ENCODE results near the gene RNF212B.
"Not testable (repeated sequence)": the region's sequence is repeated elsewhere in the genome, so short reads cannot be mapped to it uniquely, and the experiment has no call there.

RNF212B gene

DNA sequence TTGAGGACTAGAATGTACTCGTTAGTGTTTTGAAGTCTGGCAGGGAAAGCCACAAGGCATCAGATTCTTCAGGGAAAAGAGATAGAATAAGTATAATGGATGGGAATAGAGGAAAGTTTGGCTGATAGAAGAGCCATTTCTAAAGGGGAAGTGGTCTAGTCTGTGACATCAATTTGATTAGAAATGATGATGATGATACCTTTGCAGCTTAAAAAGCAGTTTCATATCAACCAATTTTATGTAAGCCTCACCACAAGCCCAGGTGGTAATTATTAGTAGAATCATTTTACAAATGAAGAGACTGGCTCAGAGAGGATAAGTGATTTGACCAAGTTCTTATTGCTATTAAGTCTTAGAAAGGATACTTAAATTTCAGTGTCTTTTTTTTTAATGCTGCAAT lies 2.9 kb downstream of the RNF212B start:
- TF ChIP-seq, protein P1, sequence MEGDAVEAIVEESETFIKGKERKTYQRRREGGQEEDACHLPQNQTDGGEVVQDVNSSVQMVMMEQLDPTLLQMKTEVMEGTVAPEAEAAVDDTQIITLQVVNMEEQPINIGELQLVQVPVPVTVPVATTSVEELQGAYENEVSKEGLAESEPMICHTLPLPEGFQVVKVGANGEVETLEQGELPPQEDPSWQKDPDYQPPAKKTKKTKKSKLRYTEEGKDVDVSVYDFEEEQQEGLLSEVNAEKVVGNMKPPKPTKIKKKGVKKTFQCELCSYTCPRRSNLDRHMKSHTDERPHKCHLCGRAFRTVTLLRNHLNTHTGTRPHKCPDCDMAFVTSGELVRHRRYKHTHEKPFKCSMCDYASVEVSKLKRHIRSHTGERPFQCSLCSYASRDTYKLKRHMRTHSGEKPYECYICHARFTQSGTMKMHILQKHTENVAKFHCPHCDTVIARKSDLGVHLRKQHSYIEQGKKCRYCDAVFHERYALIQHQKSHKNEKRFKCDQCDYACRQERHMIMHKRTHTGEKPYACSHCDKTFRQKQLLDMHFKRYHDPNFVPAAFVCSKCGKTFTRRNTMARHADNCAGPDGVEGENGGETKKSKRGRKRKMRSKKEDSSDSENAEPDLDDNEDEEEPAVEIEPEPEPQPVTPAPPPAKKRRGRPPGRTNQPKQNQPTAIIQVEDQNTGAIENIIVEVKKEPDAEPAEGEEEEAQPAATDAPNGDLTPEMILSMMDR (IDR thresholded peaks at IDR 0.05; ENCODE audit: insufficient read depth, low read length, poor library complexity, severe bottlenecking): no peak
- no peak for DNase-seq (ENCODE audit: extremely low read depth, insufficient read length)
- H3K27me3 ChIP-seq (replicated peaks; ENCODE audit: control insufficient read depth, insufficient read depth, low read length): no peaks in the 10 kb centered on the region
- H3K4me3 ChIP-seq (replicated peaks; ENCODE audit: low read depth, low read length): no peak overlapping the region
- no peaks in the 10 kb centered on the region for H3K36me3 ChIP-seq (ENCODE audit: control insufficient read depth, insufficient read depth, low read length)

DNA sequence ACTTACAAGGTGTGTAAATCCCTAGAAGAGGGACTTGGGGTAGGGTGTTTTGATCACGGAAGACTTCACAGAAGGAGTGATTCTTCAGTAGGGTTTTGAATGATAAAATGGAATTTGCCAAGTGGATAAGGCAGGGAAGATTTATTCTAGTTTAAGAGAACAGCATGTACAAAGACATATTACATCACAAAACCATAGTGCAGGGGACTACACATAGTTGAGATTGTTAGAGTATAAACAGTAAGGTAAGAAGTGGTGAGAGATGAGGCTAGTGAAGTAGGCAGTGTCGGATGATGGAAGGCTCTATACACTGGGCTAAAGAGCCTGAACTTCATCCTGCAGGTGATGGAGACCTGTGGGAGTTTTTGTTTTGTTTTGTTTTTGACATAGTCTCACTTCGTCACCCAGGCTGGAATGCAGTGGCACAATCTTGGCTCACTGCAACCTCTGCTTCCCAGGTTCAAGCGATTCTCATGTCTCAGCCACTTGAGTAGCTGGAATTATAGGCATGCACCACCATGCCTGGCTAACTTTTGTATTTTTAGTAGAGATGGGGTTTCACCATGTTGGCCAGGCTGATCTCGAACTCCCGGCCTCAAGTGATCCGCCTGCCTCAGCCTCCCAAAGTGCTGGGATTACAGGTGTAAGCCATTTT lies 3.5 kb downstream of the RNF212B start:
- not testable (repeated sequence) for DNase-seq (ENCODE audit: extremely low read depth, insufficient read length); H3K36me3 ChIP-seq (ENCODE audit: control insufficient read depth, insufficient read depth, low read length); H3K4me3 ChIP-seq (replicated peaks; ENCODE audit: low read depth, low read length)

DNA sequence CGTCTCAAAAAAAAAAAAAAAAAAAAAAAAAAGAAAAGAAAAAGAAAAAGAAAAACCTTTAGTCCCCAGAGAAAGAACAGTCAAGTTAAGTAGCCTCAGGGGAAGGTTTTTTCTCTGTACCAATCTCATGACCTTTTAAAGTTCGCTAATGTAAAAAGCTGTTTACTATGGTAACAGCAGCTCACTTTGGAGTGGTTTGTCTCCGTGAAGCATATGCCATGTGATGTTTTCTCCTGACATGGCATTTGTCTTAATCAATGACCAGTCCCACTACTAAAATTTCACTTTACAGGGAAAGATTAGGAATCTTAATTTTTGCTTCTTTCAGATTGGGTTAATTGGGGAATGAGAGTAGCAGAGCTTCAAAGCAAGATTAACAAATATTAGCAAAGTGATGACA lies 4.3 kb downstream of the RNF212B start:
- Histone ChIP-seq H3K4me3 (replicated peaks; ENCODE audit: low read depth, low read length) (no peak overlapping the region), H3K27me3 (replicated peaks; ENCODE audit: control insufficient read depth, insufficient read depth, low read length) (no peaks in the 10 kb centered on the region), H3K36me3 (ENCODE audit: control insufficient read depth, insufficient read depth, low read length) (no peaks in the 10 kb centered on the region)
- DNase-seq (ENCODE audit: extremely low read depth, insufficient read length): no peak
- TF ChIP-seq, protein P1 (IDR thresholded peaks at IDR 0.05; ENCODE audit: insufficient read depth, low read length, poor library complexity, severe bottlenecking): no peak

More for the DNA sequence above, 3.5 kb downstream of the RNF212B start:
- not testable (repeated sequence) for H3K27me3 ChIP-seq (replicated peaks; ENCODE audit: control insufficient read depth, insufficient read depth, low read length)

DNA sequence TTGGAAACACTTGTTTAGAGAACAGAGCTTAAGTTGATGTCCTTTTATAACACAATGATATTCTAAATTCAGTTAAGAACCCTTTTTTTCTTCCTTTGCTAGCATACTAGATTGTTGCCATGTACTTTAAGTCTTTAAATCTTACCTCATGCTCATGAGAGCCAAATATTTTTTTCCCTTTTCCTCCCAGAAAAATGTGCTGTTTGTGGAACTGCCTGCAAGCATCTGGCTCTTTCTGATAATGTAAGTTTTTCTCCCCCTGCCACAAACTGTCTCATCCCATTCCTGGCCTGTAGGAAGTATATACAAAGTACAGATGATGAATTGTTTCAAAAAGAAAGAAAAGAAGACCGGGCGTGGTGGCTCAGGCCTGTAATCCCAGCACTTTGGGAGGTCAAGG lies 5.3 kb downstream of the RNF212B start:
- H3K27me3 ChIP-seq (replicated peaks; ENCODE audit: control insufficient read depth, insufficient read depth, low read length): no peaks in the 10 kb centered on the region
- TF ChIP-seq, protein P1 (IDR thresholded peaks at IDR 0.05; ENCODE audit: insufficient read depth, low read length, poor library complexity, severe bottlenecking): no peak
- H3K4me3 ChIP-seq (replicated peaks; ENCODE audit: low read depth, low read length): no peak overlapping the region
- no peaks in the 10 kb centered on the region for H3K36me3 ChIP-seq (ENCODE audit: control insufficient read depth, insufficient read depth, low read length)
- no peak for DNase-seq (ENCODE audit: extremely low read depth, insufficient read length)

DNA sequence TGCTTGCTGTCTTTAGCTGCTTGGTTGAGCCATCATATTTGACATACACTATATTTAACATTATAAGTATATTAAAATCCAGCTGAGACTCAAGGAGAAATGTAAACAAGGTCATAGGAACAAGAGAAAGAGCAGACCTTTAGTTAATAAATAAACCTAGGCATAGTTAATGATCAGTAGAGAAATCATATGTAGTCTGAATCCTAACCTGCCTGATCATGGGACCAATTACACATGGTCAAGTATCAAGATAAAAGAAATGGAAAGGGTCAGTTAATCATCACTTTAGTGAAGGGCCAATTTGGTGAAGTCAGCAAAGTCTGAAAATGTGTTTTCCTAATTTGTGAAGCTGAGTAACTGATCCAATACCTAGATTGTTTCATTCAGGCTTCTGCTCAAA lies 7.5 kb downstream of the RNF212B start:
- Histone ChIP-seq H3K27me3 (replicated peaks; ENCODE audit: control insufficient read depth, insufficient read depth, low read length) (no peaks in the 10 kb centered on the region), H3K36me3 (ENCODE audit: control insufficient read depth, insufficient read depth, low read length) (no peaks in the 10 kb centered on the region), H3K4me3 (replicated peaks; ENCODE audit: low read depth, low read length) (no peak overlapping the region)
- no peak for DNase-seq (ENCODE audit: extremely low read depth, insufficient read length)
- TF ChIP-seq, protein P1 (IDR thresholded peaks at IDR 0.05; ENCODE audit: insufficient read depth, low read length, poor library complexity, severe bottlenecking): no peak

DNA sequence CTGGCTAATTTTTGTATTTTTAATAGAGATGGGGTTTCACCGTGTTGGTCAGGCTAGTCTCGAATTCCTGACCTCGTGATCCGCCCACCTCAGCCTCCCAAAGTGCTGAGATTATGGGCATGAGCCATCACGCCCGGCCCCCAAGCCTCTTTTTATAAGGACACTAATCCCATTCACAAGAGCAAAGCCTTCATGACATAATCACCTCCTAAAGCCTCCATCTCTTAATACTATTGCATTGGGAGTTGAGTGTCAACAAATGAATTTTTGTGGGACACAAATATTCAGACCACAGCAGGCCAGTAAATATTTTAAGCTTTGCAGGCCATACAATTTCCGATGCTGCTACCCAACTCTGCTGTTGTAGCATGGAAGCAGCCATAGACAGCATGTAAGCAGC lies 10.9 kb downstream of the RNF212B start:
- no peak overlapping the region for H3K4me3 ChIP-seq (replicated peaks; ENCODE audit: low read depth, low read length)
- DNase-seq (ENCODE audit: extremely low read depth, insufficient read length): no peak
- H3K36me3 ChIP-seq (ENCODE audit: control insufficient read depth, insufficient read depth, low read length): no peaks in the 10 kb centered on the region
- TF ChIP-seq, protein P1 (IDR thresholded peaks at IDR 0.05; ENCODE audit: insufficient read depth, low read length, poor library complexity, severe bottlenecking): no peak
- no peaks in the 10 kb centered on the region for H3K27me3 ChIP-seq (replicated peaks; ENCODE audit: control insufficient read depth, insufficient read depth, low read length)
